GM23338 (cell line): ENCODE results near the gene EXD3.

Experiments used
- CREB1 ChIP-seq: fragments of 250-450 bp; sonication (Bioruptor Pico); IDR thresholded peaks from 2 replicates; pipeline ENCODE4 v1.5.0; 2020; ENCODE audit warnings: low read depth, mild to moderate bottlenecking, moderate library complexity
- CTCF ChIP-seq, 2 experiments: fragments of 200-600 bp in 1 of 2; sonication (generic) in 1 of 2; conservative IDR thresholded peaks; 2 replicates each; pipeline versions ENCODE4 v1.5.1 to v1.6.1; 2016 to 2017; ENCODE audit warnings: antibody characterized with exemption in 2 of 2, low read depth in 2 of 2, mild to moderate bottlenecking in 2 of 2, moderate library complexity in 1 of 2
- ETS1 ChIP-seq: IDR thresholded peaks from 2 replicates; pipeline ENCODE4 v1.6.1; 2016; ENCODE audit warnings: antibody characterized with exemption
- EZH2 ChIP-seq: fragments of 200-600 bp; sonication (generic); IDR thresholded peaks from one replicate; pipeline ENCODE4 v1.8.0; 2017; ENCODE audit warnings: antibody characterized with exemption, mild to moderate bottlenecking, low read depth; ENCODE audit not compliant: unreplicated experiment
- JUNB ChIP-seq: IDR thresholded peaks from one replicate; pipeline ENCODE4 v1.6.1; 2016; ENCODE audit warnings: antibody characterized with exemption; ENCODE audit not compliant: unreplicated experiment
- POLR2AphosphoS5 ChIP-seq: IDR thresholded peaks from 2 replicates; pipeline ENCODE4 v1.6.1; 2016; ENCODE audit warnings: antibody characterized with exemption, low read depth
- REST ChIP-seq: IDR thresholded peaks from one replicate; pipeline ENCODE4 v1.6.1; 2018; ENCODE audit warnings: antibody characterized with exemption; ENCODE audit not compliant: unreplicated experiment
- ZNF114 ChIP-seq: fragments of 250-450 bp; sonication (Bioruptor Pico); IDR thresholded peaks from 2 replicates; pipeline ENCODE4 v1.5.0; 2020; ENCODE audit warnings: mild to moderate bottlenecking, moderate library complexity
- ZNF331 ChIP-seq: fragments of 250-450 bp; sonication (Bioruptor Pico); IDR thresholded peaks from 2 replicates; pipeline ENCODE4 v1.5.0; 2020; ENCODE audit warnings: low read depth, mild to moderate bottlenecking, moderate library complexity

GRCh38 chr9:137393176-137394150 is 29.5 kb downstream of the EXD3 start:
- TF ChIP-seq POLR2AphosphoS5 (no peak), REST (no peak), ZNF331 (CRISPR knock-in tag) (no peak), CTCF (conservative IDR thresholded peaks at IDR 0.05; ENCODE audit: low read depth in 2 of 2) (no peak), EZH2 (no peak), CREB1 (CRISPR knock-in tag) (no peak), ETS1 (no peak), JUNB (no peak), ZNF114 (CRISPR knock-in tag) (no peak)
